Activated naive CD8-positive, alpha-beta T cell (primary cell): ENCODE results near the gene ELAVL3.

Source experiments
- H3K27ac Mint-ChIP-seq: one replicate; pipeline ENCODE4 v1.8.0; 2021; ENCODE audit warnings: mixed read lengths
- H3K27me3 Mint-ChIP-seq: one replicate; pipeline ENCODE4 v1.8.0; 2021; ENCODE audit warnings: mixed read lengths
- H3K36me3 Mint-ChIP-seq: one replicate; pipeline ENCODE4 v1.8.0; 2021; ENCODE audit warnings: mixed read lengths
- H3K4me1 Mint-ChIP-seq: one replicate; pipeline ENCODE4 v1.8.0; 2021; ENCODE audit warnings: low read depth, mixed read lengths
- H3K4me3 Mint-ChIP-seq: one replicate; pipeline ENCODE4 v1.8.0; 2021; ENCODE audit warnings: mild to moderate bottlenecking, mixed read lengths
- H3K9me3 Mint-ChIP-seq: one replicate; pipeline ENCODE4 v1.8.0; 2021; ENCODE audit warnings: low read depth, mixed read lengths

The ELAVL3 gene

GRCh38 chr19:11499220-11499726, 18.4 kb upstream of the ELAVL3 start:
- Mint-ChIP-seq H3K36me3 (no peaks in the 10 kb centered on the region), H3K27ac (no peak overlapping the region), H3K27me3 (no peaks in the 10 kb centered on the region), H3K4me1 (peaks cover 3% of the 10 kb centered on the region), H3K4me3 (no peak overlapping the region), H3K9me3 (no peaks in the 10 kb centered on the region)

- Mint-ChIP-seq H3K27me3 (no peaks in the 10 kb centered on the region), H3K36me3 (no peaks in the 10 kb centered on the region), H3K4me1 (no peaks in the 10 kb centered on the region), H3K27ac (no peak overlapping the region), H3K4me3 (no peak overlapping the region), H3K9me3 (no peaks in the 10 kb centered on the region)
Measured at GRCh38 chr19:11496391-11497163, 15.7 kb upstream of the ELAVL3 start.

DNA sequence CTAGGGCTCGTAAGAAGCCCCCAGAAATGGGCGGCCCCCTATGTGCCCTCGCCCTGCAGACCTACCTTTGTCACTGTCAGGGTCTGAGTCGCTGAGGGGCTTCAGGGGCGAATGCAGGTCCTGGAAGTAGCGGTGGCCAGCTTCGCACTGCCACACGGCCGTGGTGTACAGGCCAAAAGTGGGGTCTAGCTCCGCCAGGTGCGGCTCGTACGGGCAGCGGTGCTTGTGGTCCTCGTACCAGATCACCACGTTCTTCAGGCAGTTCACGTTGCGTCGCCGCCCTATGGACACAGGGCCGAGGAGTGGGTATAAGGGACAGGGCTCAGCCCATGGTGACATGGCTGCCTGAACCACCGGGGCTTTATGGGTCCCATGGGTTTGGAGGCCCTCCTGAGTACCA, 15.0 kb upstream of the ELAVL3 start:
- Mint-ChIP-seq H3K36me3 (no peaks in the 10 kb centered on the region), H3K27me3 (no peaks in the 10 kb centered on the region), H3K4me3 (no peak overlapping the region), H3K9me3 (no peaks in the 10 kb centered on the region), H3K4me1 (no peaks in the 10 kb centered on the region), H3K27ac (no peak overlapping the region)

DNA sequence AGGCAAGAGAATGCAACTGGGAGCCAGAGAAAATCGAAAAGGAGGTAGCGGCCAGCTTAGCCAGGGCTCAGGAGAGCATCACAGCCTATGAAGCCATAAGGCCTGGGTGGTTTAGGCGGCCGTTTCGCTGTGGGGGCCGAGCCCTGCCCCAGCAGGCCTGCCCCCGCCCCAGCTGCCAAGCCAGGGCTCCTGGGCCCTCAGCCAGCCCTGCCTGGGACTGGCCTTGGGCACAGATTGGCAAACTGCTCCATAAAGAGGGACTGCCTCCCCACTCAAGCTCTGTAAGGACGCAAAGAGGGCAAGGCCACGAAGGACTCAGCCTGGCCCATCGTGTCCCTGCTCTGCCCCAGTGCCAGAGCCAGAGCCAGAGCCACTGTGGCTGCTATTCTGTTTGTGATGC, 14.6 kb upstream of the ELAVL3 start:
- Mint-ChIP-seq H3K36me3 (no peaks in the 10 kb centered on the region), H3K27me3 (no peaks in the 10 kb centered on the region), H3K9me3 (no peaks in the 10 kb centered on the region), H3K4me1 (no peaks in the 10 kb centered on the region), H3K4me3 (no peak overlapping the region), H3K27ac (no peak overlapping the region)

- no peak overlapping the region for H3K4me3 Mint-ChIP-seq
- no peaks in the 10 kb centered on the region for H3K36me3 Mint-ChIP-seq
- H3K9me3 Mint-ChIP-seq = no peaks in the 10 kb centered on the region
- H3K27ac Mint-ChIP-seq = no peak overlapping the region
- H3K27me3 Mint-ChIP-seq = no peaks in the 10 kb centered on the region
- H3K4me1 Mint-ChIP-seq = no peaks in the 10 kb centered on the region
Measured at GRCh38 chr19:11494634-11495285, 13.9 kb upstream of the ELAVL3 start.

DNA sequence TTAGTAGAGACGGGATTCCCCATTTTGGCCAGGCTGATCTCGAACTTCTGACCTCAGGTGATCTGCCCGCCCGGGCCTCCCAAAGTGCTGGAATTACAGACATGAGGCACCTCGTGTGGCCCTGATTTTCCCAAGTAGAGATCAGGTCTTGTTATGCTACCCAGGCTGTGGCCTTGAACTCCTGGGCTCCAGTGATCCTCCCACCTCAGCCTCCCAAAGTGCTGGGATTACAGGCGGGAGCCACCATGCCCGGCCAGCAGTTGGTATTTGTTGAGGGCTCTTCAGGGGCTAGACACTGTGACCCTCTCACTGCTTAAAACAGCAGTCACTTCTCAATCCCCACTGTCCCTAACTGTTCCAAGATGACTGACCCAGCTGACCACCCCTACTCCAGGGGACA, 8.5 kb upstream of the ELAVL3 start:
- H3K4me1 Mint-ChIP-seq = no peaks in the 10 kb centered on the region
- no peak overlapping the region for H3K4me3 Mint-ChIP-seq
- H3K9me3 Mint-ChIP-seq = no peaks in the 10 kb centered on the region
- peaks cover 4% of the 10 kb centered on the region for H3K36me3 Mint-ChIP-seq
- H3K27ac Mint-ChIP-seq = no peak overlapping the region
- peaks cover 2% of the 10 kb centered on the region for H3K27me3 Mint-ChIP-seq

GRCh38 chr19:11486661-11487503, 6.0 kb upstream of the ELAVL3 start:
- Mint-ChIP-seq H3K27ac (no peak overlapping the region), H3K9me3 (no peaks in the 10 kb centered on the region), H3K36me3 (peaks cover 4% of the 10 kb centered on the region), H3K4me1 (peaks cover 6% of the 10 kb centered on the region), H3K4me3 (no peak overlapping the region), H3K27me3 (peaks cover 2% of the 10 kb centered on the region)

DNA sequence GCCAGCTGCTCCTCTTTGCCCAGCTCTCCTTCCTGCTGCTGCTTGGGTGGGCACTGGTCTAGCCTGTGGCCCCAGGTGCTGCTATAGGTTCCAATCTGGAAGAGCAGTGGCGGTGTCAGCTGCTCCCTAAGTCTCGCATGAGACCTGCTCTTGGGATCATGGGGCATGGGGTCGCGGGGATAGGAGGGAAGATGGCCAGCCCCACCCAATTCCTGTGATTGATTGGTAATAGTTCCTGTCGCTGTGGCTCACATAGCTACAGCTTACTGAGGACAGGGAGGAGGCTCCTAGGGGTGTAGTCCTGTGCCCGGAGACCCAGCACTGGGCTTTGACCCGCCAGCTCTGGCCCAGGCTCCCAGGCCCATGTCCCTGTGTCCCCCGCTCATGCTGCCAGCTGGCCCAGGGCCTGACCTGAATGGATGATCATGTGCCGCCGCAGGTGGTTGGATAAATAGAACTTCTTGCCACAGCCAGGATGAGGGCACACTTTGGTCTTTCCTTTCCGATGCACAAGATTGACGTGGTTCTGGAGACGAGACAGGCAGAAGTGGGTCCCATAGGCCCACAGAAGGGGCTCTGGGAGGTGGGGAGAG, 4.5 kb upstream of the ELAVL3 start:
- H3K4me3 Mint-ChIP-seq = no peak overlapping the region
- peaks cover 13% of the 10 kb centered on the region for H3K4me1 Mint-ChIP-seq
- H3K9me3 Mint-ChIP-seq = no peaks in the 10 kb centered on the region
- H3K27ac Mint-ChIP-seq = no peak overlapping the region
- peaks cover 4% of the 10 kb centered on the region for H3K36me3 Mint-ChIP-seq
- peaks cover 7% of the 10 kb centered on the region for H3K27me3 Mint-ChIP-seq

DNA sequence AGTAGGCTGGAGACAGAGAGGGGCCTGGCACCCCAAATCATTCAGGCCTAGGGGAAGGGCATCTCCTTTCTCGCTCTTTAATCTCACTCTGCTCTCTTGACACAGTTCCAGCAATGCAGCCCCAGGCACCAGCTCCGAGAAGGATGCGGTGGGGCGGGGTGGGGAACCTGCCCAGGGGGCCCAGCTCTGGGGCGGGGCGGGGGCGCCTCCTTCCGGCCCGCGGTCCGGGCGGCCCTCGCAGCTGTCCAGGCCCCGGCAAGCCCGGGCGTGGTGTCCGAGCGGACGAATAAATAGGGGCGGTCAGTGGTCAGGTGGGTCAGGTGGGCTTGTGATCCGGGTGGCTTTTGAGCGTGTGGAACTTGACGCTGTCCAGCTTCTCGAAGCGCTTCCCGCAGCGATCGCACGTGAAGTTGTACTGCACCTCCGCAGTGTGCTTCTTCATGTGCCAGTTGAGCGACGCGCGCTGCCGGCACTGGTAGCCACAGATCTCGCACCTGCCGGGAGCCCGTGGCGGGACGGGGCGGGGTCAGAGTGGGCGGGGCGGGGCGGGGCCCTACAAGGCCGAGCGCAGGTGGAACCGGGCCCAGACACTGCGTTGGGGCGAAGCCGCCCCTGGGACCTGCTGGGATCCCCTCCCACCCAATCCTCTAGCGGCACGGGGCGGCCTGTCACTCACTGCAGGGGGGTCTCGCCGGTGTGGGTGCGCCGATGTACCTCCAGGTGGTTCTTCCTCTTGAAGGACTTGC, 2.7 kb upstream of the ELAVL3 start:
- H3K9me3 Mint-ChIP-seq = no peaks in the 10 kb centered on the region
- peaks cover 19% of the 10 kb centered on the region for H3K4me1 Mint-ChIP-seq
- peaks cover 13% of the 10 kb centered on the region for H3K27me3 Mint-ChIP-seq
- no peak overlapping the region for H3K27ac Mint-ChIP-seq
- peaks cover 4% of the 10 kb centered on the region for H3K36me3 Mint-ChIP-seq
- H3K4me3 Mint-ChIP-seq = no peak overlapping the region

DNA sequence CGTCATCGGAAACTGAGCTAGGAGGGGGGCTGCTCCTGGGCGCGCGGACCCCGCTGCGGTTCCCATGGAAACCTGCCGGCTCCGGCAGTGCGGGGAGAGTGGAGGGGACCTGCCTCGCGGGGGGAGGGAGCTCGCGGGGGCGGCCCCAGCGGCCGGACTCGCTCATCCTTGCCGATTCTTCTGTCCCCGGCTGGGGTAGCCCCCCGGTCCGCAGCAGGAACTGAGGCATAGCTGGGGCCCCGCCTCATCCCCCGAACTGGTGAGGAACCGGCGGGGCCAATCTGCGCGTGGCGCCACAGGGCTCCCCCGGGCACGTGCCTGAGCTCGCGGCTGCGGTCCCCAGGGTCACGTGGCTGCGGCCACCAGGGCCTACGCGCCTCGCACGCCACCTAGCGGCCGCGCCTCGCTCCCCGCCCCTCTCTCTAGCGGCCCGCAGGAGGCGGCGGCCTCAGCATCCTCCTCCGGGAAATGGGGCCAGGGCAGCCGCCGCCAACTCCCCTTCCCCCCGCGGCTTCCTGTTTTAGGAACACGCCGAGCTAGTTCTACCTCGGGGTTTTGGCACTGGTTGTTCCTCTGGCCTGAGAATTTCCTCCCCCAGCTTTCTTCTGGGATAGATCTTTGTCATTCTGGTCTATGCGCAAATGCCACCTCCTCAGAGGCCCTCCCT, 1.7 kb upstream of the ELAVL3 start:
- Mint-ChIP-seq H3K36me3 (peaks cover 4% of the 10 kb centered on the region), H3K9me3 (no peaks in the 10 kb centered on the region), H3K27me3 (peaks cover 14% of the 10 kb centered on the region), H3K4me1 (peaks cover 19% of the 10 kb centered on the region), H3K27ac (peak overlapping the region; percentile 68), H3K4me3 (peak overlapping the region; percentile 69)

- Mint-ChIP-seq H3K36me3 (peaks cover 4% of the 10 kb centered on the region), H3K4me3 (peak overlapping the region; percentile 68), H3K9me3 (no peaks in the 10 kb centered on the region), H3K27me3 (peaks cover 14% of the 10 kb centered on the region), H3K4me1 (peaks cover 19% of the 10 kb centered on the region), H3K27ac (peak overlapping the region; percentile 68)
Measured at GRCh38 chr19:11481534-11482383, 913 bp upstream of the ELAVL3 start.

GRCh38 chr19:11479898-11480714, 740 bp downstream of the ELAVL3 start:
- H3K4me1 Mint-ChIP-seq = peaks cover 19% of the 10 kb centered on the region
- H3K36me3 Mint-ChIP-seq = peaks cover under 1% of the 10 kb centered on the region
- no peak overlapping the region for H3K4me3 Mint-ChIP-seq
- no peaks in the 10 kb centered on the region for H3K9me3 Mint-ChIP-seq
- H3K27ac Mint-ChIP-seq = no peak overlapping the region
- peaks cover 13% of the 10 kb centered on the region for H3K27me3 Mint-ChIP-seq
